ENCODE data around the gene KDM4C.
A peak's percentile ranks its signal among the peaks of the same experiment; 100 is the strongest.

KDM4C gene

DNA sequence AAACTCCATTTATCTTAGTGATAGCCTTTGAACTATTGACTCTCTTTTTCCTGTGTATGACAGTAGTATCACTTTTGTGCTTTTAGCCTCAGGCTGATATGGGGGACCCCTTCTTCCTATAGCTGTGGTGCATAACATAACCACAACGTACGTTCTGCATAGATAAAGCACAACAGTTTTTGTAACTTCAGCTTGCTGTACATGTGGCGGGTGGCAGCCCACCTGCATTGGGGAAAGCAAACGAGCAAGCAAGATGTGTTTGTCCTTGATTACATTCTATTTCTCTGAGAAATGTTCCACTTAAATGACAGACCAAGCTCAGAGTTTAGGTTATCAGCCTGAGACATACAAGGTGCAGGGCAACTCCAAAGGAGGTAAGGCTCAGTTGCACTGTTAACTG is 309.4 kb downstream of the KDM4C start:
- DNase-seq = no peak

DNA sequence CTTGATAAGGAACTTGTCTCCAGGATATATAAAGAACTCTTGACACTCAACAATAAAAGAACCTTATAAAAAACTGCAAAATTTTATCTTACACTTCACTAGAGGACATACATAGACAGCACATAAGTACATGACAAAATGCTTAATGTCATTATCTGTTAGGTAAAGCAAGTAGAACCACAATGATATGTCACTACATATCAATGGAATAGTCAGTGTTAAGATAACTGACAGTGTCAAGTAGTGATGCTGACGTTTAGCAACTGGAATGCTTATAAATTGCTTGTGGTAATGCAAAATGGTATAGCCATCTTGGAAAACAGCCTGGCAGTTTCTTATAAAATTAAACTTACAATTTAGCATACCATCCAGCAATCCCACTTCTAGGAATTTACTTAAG is 314.1 kb downstream of the KDM4C start:
- DNase-seq = no peak

DNA sequence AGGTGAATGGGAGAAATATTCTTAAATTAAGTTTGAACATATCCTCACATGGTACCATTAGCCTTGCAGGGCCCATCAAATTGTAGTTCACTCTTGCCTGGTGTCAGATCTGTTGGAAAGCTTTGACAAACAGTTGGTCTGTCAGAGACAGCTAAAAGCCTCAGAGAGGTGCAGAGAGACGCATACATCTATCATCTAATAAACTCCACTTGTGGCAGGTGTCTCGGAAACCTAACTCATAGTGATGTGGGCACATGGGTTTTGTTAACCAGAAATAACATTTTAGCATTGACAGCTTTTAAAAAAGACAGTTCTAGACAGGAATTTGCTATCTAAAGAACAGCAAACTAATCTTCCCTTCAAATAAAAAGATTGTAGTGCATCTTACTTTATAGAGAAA is 315.9 kb downstream of the KDM4C start:
- DNase-seq = no peak

DNA sequence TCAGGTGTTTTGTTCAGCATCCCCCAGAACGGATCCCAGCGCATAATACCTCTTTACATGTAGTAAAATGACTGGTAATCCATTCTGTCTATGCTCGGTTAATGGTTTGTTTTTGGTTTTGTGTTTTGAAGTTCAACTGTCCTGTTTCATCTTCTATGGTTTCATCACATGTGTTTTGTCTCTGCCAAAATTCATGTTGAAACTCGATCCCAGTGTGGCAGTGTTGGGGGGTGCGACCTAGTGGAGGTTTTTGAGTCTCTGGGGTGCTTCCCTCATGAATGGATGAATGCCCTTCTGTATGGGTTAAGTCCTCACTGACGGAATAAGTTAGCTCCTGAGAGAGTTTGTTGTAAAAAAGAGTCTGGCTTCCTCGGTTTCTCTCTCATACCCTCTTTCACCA is 317.4 kb downstream of the KDM4C start:
- peak; percentile 21 for DNase-seq

DNA sequence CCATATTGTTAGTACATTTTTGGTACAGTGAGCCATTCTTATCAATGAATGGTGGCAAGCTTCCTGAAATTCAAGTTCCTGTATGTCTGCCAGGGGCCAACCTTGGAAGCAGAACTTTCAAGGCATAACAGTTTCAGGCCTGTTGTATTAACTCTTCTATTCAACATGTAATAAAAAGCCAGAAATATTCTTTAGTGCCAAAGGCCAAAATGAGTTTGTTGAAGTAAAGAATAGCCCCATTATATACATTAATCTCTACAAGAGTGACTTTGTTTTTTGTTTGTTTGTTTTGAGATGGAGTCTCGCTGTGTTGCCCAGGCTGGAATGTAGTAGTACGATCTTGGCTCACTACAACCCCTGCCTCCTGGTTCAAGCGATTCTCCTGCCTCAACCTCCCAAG is 321.3 kb downstream of the KDM4C start:
- DNase-seq = no peak

DNA sequence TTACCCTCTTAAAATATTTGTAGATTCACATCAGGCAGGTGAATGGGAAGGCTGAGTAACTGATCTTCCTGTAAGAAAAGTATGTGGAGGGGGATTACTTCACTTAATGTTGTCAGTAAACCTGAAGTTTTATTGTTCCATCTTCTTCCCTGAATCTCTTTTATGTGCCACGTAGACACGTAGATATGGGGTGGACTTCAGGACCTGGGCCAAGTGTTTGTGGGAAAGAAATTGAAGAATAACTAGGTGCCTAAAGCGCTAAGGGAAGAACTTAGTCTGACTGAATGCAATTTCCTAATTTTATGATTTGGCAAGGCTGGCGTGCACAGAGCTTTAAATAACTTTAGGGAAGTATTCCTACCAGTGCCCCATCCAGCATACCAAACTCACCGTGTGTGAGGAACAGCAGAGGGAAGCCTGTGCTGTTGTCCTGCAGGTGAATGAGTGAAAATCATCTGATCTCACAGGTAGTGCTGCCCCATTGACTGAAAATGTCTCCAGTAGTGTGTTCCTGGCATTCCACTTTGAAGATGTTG is 323.4 kb downstream of the KDM4C start:
- no peak for DNase-seq

DNA sequence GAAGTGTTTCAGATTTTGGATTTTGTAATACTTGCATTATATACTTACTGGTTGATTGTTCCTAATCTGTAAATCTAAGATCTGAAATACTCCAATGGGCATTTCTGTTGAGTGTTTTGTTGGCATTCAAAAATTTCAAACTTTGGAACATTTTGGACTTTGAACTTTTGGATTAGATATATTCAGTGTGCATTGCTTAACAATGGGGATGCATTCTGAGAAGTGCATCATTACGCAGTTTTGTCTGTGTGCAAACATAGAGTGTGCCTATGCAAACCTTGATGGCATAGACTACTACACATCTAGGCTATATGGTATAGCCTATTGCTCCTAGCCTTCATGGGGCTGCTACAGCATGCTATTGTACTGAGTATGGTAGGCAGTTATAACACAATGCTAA is 325.4 kb downstream of the KDM4C start:
- no peak for DNase-seq

DNA sequence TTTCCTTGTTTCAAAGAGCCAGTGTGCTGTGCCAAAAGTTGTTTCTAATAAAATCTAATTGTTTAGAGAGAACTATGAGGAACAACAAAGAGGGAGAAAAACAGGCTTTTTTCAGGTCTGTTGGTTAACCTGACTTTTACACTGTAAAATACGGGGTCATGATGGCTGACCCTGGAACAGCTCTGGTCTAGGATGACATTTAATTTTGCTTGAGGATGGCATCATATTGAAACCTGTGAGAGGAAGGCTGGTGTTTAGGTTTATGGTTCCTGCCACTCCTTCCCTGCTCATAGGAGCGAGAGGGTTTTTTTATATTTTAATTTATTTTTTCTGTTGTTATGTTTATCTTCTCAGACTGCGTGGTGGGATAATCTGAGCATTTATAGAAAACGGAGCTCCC is 327.6 kb downstream of the KDM4C start:
- DNase-seq = no peak

DNA sequence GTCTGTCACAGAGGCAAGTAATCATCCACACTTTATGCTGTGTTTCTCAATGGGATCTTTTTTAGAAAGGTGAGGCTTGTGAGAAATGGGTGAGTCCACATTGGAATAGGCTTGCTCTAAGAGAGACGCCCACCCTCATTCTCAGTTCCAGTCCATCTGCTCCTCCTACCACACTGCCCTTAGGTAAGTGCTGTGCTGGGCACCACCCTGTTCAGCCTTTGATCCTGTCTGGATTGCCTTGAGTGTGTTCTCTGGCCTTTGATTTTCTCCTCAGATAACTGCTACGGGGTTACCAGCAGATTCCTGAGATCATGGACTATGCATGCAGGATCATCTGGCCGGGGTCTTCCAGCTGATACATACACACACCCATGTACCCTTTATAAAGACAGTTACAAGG is 328.6 kb downstream of the KDM4C start:
- DNase-seq = no peak

DNA sequence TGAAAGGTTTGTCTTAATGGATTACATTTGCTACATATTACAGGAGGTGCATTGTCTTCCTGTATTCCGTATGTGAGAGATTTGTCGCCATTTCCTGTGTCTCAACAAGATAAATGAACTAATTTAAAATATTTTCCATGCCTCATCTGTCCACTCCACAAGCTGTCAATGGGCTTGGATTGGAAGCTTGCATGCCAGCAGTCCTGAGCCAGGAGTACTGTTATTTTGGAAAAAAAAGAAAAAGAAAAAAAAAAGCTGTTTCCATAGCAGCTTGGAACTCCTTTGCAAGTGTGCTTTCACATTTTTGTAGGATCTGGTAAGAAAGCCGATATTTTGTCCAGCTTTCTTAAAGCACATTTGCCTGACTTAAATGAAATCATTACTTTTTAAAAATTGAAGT is 330.8 kb downstream of the KDM4C start:
- DNase-seq = no peak

DNA sequence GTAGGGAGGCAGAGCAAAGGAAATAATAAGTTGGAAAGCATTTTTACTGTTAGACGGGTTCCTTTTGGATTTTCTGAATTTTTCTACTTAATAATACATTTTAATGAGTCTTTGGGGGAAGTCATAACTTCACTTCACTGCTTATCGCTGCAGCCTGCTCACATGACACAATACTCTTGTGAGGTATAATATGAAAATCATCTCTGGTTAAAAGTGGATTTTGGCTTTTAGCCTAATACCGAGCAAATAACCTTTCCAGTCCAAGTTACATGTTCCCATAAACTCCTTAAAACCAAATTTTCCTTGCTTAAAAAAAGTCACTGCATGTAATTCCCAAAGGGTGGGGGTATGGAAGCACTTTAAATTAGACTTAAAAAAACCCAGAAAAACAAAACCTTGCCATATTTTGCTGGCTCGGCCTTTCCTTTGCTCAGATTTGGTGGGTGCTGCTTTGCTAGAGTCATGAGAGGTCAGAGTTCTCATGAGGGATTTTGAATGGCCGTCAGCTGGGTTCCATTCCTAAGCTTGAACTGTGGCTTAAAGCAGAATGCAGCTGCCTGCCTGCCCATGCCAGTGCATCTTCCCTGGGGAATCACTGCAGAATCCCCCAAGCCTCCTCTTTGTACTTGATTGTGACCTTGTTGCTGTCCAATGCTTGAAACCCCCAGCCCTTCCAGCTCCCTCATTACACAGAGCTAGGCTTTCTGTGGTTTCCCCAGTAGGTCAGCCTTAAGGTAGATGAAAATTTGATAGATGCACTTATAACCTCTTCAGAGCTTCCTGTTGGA is 331.8 kb downstream of the KDM4C start:
- no peak for DNase-seq

DNA sequence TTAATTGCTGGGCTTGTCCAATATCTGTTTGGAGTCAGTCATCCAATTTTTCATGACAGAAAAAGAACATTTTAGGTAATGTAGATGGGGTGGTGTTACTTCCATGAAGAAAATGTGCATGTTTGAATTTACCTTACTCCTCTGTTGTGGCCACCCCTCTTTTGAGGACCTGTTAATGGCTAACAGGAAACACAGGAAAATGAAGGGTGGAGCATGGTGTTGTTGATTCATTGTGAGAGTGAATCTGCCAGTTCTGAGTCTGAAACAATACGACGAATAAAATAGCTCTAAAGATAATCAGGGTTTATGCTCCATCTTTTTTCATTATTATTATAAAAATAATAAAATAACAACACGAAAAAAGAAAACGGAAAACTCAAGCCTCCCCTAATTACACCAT is 335.3 kb downstream of the KDM4C start:
- no peak for DNase-seq

DNA sequence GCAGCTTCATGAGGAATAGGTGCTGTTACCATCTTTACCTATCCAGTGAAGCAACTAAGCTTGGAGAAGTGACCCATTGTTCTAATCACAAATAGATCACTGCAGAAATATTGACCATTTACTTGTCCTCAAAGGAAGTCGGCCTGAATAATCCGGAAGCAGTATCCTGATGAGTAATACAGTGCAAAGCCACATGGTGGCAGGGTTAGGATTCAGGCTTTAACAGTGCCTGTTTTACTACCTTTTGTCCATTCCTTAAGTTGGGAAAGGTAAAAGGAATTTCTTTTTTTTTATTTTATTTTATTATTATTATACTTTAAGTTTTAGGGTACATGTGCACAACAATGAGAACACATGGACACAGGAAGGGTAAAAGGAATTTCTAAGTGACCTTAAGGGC is 336.3 kb downstream of the KDM4C start:
- no peak for DNase-seq

DNA sequence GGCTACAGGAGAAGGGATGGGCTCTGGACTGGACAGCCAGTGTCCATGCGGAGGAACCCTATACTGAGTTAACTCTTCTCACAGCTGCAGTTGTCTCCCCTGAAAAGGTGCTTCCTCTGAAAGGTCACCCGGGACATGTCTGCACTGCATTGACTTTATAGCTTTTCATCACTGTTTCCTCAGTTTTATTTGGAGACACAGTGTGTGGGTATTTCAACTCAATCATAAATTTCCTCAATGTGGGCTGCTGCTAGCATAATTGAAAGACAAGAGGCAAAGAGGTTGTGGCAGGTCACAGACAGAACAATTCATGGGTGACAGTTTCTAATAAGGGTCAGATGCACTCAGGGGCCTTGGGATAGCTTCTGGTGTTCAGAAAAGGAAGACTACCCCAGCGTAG is 336.8 kb downstream of the KDM4C start:
- no peak for DNase-seq

DNA sequence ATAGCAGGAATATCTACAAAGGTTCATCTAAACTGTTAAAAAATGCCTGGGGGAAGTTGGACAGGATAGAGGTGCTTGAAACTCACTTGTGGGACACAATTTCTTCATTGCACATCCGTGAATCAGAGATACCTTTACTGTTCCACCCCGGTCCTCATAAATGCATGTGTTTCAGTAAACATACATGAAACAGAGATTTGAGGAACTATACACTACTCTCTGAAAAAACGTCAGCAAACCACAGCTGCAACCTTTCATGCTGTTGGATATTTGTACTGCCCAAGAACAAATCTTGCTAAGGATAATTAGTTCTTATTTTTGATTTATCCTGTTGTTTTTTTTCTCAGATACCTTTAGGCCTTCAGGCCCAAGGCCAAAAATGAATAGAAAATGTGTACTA is 337.3 kb downstream of the KDM4C start:
- no peak for DNase-seq

DNA sequence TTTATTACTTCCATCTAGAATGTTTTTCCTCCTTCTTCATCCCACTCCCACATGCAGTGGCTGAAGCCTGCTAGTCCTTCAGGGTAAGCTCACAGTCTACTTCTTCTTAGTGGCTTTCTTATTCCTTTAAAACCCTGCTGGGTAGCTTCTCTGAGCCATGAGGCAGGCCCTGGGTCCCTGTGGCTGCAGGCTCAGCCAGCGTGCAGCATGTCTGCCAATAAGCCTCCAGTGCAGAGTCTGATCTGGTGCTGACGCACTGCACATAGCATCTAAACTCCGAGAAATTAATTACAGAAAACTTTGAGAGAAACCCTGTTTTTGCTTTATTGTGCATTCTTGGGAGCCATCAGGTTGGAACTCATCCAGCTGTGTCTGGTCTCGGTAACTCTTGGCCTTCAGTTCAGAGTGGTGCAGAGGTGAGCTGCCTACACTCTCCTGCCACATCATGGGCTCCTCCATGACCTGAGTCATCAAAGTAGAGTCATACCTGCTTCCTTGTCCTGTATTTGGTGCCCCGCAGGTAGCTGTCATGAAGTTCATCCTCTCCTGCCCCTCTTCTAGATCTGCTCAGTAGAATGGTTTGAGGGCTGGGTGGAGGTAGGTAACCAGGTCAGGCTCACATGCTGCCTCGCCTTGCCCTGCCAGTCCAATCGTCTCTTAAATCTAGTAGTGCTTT is 339.4 kb downstream of the KDM4C start:
- DNase-seq = no peak

DNA sequence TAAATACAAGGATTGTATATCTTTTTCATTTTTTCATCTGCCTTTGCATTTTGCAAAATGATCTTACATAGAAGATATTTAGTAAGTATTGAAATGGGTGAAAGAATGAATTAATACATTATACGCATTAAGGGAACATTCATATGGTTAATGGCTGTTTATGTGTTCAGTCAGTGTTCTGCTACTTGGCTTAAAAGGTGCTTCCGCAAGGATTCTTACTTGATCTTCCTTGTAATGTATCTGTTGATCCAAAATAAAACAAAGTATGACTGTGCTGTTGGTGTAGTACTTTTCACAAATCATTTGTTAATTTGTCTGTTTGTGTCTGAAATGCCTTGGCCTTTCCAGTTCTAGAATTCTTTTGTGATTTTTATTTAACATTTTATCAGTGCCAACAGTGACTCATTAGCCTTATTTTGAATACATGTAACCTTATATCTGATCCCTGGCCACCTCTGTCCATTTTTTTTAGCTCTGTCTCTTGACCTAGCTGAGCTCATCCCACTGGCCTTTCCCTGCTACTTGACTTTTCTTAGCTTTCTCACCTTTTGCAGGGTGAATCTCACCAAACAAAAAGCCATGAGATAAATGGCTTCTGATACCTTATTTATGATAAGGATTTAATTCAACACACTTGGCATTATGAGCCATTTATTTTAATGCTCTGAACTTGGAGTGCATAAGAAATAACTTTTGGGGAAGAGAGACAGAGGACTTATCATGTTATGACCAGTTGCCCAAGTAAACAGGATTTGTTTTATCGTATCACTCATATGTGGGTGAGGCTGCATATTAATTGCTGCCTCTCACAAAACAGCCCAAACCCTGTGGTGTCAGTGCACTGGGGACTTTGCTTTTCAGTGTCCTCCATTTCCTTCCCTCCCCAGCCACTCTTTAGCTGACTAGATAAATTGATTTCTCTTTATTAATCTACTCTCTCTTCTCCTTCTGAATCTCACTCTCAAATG is 340.3 kb downstream of the KDM4C start:
- DNase-seq = no peak

DNA sequence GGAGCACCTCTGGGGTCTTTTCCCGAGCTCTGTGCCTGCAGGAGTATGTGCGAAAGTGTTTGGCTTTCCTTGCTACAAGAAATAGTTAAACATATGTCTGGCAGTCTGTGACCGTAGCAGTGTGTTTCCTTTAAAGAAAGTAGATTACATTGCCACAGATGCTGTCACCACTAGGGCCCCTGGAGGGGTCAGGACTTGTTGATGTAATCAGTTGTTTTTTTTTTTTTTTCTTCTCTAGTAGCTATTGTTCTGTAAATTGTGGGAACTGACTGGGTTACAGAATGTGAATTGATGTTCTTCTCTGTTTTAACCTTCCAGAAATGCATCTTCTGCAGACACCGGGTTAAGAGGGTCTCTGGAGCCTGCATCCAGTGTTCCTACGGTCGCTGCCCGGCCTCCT is 345.6 kb downstream of the KDM4C start:
- peak; percentile 36 for DNase-seq

DNA sequence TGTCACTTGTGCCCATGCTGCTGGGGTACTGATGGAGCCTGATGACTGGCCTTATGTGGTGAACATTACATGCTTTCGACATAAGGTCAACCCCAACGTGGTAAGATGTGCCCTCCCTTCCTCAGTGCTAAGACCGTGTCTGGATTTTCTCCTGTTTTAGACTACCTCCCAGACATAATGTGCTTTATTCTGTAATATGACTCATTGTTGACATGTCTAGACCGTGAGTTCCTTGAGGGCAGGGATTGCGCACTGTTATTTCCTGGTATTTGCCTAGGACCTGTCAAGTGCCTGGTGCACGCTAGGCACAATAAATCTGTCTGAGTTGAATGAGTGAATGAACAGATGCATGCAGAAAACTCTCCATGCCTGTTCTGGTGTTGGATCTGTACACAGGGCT is 346.0 kb downstream of the KDM4C start:
- no peak for DNase-seq

DNA sequence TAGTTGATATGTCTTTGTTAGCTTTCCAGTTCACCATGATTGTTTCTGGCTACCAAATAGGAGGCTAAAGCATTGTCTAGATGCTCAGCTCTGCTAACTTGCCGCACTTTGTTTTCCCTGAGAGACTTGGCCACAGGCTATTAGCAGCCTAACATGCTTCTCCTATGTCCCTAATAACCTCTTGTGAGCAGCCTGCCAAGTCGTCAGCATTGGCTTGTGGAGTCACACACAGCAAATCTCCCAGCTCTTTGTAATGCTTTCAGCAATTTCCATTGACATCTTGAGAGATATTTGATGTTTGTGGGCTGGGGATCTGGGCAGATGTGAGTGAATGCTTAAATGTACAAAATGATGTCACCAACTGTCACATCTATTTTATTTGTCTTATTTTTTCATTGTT is 346.9 kb downstream of the KDM4C start:
- no peak for DNase-seq

DNA sequence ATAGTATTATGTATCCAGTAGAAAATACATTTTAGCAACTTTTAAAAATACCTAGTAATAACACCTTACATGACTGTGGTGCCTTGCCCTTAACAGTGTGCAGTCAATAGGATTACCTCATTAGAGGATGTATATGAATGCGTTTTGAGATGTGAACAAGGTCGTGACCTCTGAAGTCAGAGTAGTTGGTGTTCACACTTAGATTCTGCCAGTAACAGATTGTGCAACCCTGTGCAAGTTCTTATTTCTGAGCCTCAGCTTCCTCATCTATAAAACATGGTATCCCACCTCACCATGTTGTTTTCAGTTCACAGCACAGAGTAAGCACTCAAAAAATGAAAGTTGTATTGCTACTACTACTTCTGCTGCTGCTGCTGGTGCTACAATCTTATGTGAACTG is 347.3 kb downstream of the KDM4C start:
- no peak for DNase-seq

DNA sequence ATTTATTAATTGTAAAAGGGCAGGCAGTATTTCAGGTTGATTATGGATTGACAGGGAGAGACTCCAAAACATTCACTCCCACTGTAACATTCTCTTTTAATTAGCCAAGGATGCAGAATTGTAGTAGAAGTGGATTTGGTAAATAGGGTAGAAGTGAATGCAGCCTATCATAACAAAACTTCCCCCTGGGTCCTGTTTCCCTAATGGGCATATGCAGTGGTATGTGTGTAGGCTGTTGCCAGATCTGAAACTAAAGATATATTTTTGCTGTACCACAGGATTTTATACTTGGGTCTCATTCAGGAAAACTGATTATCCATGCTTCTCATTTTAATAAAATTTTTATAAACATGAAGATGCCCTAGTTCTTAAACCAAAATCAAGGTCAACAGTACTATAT is 351.2 kb downstream of the KDM4C start:
- DNase-seq = no peak

DNA sequence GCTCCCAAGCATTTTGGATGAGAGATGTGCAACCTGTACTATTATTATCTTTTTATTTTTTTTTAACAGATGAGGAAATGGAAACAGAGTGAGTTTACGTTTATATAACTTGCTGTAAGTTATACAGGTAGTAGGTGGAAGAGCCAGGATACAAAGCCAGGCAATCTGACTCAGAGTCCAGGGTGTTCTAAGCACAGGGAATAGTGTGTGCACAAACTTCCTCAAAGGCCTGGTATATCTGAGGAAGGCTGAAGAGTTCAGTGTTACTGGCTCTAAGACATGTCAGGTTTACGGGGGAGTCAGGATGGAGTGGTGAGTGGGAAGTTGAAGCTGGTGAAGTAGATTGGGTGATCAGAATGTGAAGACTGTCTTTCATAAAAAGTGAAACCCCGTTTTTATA is 353.6 kb downstream of the KDM4C start:
- no peak for DNase-seq

All from NCI-H2171 treated with DMSO at 0.1 percent for 48 hours (cell line).